ENCODE data around the gene VAMP4. TPM values are rescaled to one million over a fixed set of nuclear protein-coding genes. Genes with fewer than 3 reads are reported as not detected.
"Not testable (repeated sequence)": the region's sequence is repeated elsewhere in the genome, so short reads cannot be mapped to it uniquely, and the experiment has no call there.

Gene VAMP4
- total RNA-seq, 1 donor from 2014 or later = 3.6 TPM

DNA sequence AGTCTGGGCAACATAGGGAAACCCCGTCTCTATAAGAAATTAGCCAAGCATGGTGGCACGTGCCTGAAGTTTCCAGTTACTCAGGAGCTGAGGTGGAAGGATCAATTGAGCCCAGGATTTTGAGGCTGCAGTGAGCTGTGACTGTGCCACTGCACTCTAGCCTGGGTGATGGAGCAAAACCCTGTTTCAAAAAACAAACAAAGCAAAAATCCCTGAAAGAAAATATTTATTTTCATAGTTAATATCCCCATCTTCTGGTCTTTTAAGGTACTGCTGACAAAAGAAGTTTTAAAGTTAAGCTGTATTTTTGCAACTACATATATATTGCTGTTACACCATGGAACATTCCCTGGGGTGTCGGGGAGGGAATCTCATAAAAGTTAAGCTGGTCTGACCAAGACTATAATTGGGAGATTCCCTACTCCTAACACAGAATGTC lies 26.0 kb downstream of the VAMP4 start:
- DNase-seq (ENCODE audit: low spot score in 2 of 2) = no peak
- Histone ChIP-seq H3K27me3 (no peaks in the 10 kb centered on the region), H3K4me3 (no peak overlapping the region), H3K36me3 (peaks cover 0 to 10% of the 10 kb centered on the region in 2 donors), H3K9me3 (no peaks in the 10 kb centered on the region), H3K4me1 (no peaks in the 10 kb centered on the region), H3K27ac (peak overlapping the region in 1 of 2 donors; percentile 49)
- intact Hi-C loops (cut with DNase I) = loop anchor here (1.0 to 10.0 kb wide), 2 partner anchors 71 to 141 kb away; no protein-coding TSS in a partner anchor
- TF ChIP-seq CTCF (IDR thresholded peaks at IDR 0.05) = peak; percentile 34 to 64 (median 51)

- no peak for TF ChIP-seq CTCF (IDR thresholded peaks at IDR 0.05)
- Histone ChIP-seq H3K4me3 (no peak overlapping the region), H3K27me3 (no peaks in the 10 kb centered on the region), H3K4me1 (no peaks in the 10 kb centered on the region), H3K27ac (no peak overlapping the region), H3K9me3 (no peaks in the 10 kb centered on the region), H3K36me3 (peaks cover 17 to 19% of the 10 kb centered on the region in 2 donors)
- no peak for DNase-seq (ENCODE audit: low spot score in 2 of 2)
- intact Hi-C loops (cut with DNase I) = loop anchor here (10.0 kb wide), 1 partner anchor 138 kb away; no protein-coding TSS in a partner anchor
These were observed 29.5 kb downstream of the VAMP4 start for GRCh38 chr1:171712341-171712740.

GRCh38 chr1:171711643-171712042 lies 30.2 kb downstream of the VAMP4 start:
- Histone ChIP-seq H3K36me3 (peaks cover 17 to 19% of the 10 kb centered on the region in 2 donors), H3K9me3 (no peaks in the 10 kb centered on the region), H3K27ac (no peak overlapping the region), H3K27me3 (no peaks in the 10 kb centered on the region), H3K4me1 (no peaks in the 10 kb centered on the region), H3K4me3 (no peak overlapping the region)
- TF ChIP-seq CTCF (IDR thresholded peaks at IDR 0.05) = no peak
- no peak for DNase-seq (ENCODE audit: low spot score in 2 of 2)
- intact Hi-C loops (cut with DNase I) = loop anchor here (10.0 kb wide), 1 partner anchor 137 kb away; no protein-coding TSS in a partner anchor

GRCh38 chr1:171707583-171707982 lies 34.3 kb downstream of the VAMP4 start:
- peaks cover 19% of the 10 kb centered on the region in 2 donors for H3K36me3 ChIP-seq
- peaks cover 0 to 8% of the 10 kb centered on the region in 2 donors for H3K4me1 ChIP-seq
- no peak for DNase-seq (ENCODE audit: low spot score in 2 of 2)
- intact Hi-C loops (cut with DNase I) = no loop called here
- no peak overlapping the region for H3K27ac ChIP-seq
- no peak overlapping the region for H3K4me3 ChIP-seq
- no peaks in the 10 kb centered on the region for H3K27me3 ChIP-seq
- no peak for TF ChIP-seq CTCF (IDR thresholded peaks at IDR 0.05)
- H3K9me3 ChIP-seq = no peaks in the 10 kb centered on the region

- H3K27me3 ChIP-seq = no peaks in the 10 kb centered on the region
- TF ChIP-seq CTCF (IDR thresholded peaks at IDR 0.05) = no peak
- H3K27ac ChIP-seq = no peak overlapping the region
- H3K4me1 ChIP-seq = peaks cover 0 to 8% of the 10 kb centered on the region in 2 donors
- no peak for DNase-seq (ENCODE audit: low spot score in 2 of 2)
- H3K9me3 ChIP-seq = no peaks in the 10 kb centered on the region
- no peak overlapping the region for H3K4me3 ChIP-seq
- peaks cover 0 to 16% of the 10 kb centered on the region in 2 donors for H3K36me3 ChIP-seq
- intact Hi-C loops (cut with DNase I) = no loop called here
These were observed 39.3 kb downstream of the VAMP4 start for GRCh38 chr1:171702598-171702997.

- Histone ChIP-seq H3K36me3 (peaks cover 0 to 16% of the 10 kb centered on the region in 2 donors), H3K4me1 (no peaks in the 10 kb centered on the region), H3K27me3 (no peaks in the 10 kb centered on the region), H3K9me3 (no peaks in the 10 kb centered on the region), H3K4me3 (no peak overlapping the region), H3K27ac (no peak overlapping the region)
- intact Hi-C loops (cut with DNase I) = no loop called here
- no peak for TF ChIP-seq CTCF (IDR thresholded peaks at IDR 0.05)
- DNase-seq (ENCODE audit: low spot score in 2 of 2) = no peak
These were observed 42.3 kb downstream of the VAMP4 start for GRCh38 chr1:171699531-171699930.

GRCh38 chr1:171695772-171696171 lies 46.1 kb downstream of the VAMP4 start:
- H3K27ac ChIP-seq; H3K36me3 ChIP-seq; DNase-seq (ENCODE audit: low spot score in 2 of 2); H3K4me1 ChIP-seq; intact Hi-C loops (cut with DNase I); H3K27me3 ChIP-seq; H3K4me3 ChIP-seq; H3K9me3 ChIP-seq: not testable (repeated sequence)

DNA sequence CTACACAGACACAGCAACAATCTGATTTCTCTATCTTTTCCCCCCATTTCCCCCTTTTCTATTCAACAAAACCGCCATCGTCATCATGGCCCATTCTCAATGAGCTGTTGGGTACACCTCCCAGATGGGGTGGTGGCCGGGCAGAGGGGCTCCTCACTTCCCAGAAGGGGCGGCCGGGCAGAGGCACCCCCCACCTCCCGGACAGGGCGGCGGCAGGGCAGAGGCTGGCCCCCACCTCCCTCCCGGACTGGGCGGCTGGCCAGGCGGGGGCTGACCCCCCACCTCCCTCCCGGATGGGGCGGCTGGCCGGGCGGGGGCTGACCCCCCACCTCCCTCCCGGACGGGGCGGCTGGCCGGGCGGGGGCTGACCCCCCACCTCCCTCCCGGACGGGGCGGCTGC lies 48.3 kb downstream of the VAMP4 start:
- DNase-seq (ENCODE audit: low spot score in 2 of 2); H3K9me3 ChIP-seq; H3K4me3 ChIP-seq; intact Hi-C loops (cut with DNase I); H3K36me3 ChIP-seq; H3K27ac ChIP-seq; H3K4me1 ChIP-seq; H3K27me3 ChIP-seq: not testable (repeated sequence)

Data from ascending aorta (tissue), 2 donors.